ENCODE results near the gene HP. TPM values are rescaled to one million over a fixed set of nuclear protein-coding genes. Genes with fewer than 3 reads are reported as not detected.

Gene HP
- total RNA-seq, 1 experiment from 2014 or later = 18.1 TPM

DNA sequence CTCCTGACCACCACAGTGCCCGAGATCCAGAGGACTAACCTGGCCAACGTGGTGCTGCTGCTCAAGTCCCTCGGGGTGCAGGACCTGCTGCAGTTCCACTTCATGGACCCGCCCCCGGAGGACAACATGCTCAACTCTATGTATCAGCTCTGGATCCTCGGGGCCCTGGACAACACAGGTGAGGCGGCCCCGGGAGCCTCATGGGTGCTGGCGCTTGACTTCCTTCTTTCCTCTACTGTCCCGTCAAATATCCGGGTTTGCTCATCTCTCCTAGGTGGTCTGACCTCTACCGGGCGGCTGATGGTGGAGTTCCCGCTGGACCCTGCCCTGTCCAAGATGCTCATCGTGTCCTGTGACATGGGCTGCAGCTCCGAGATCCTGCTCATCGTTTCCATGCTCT, 53.1 kb downstream of the HP start:
- Histone ChIP-seq H4K20me1 (ENCODE audit: insufficient read depth) (no peaks in the 10 kb centered on the region), H3K4me3 (replicated peaks in 1 of 2; ENCODE audit: low read depth in 1 of 2, low read length in 2 of 2) (no peak overlapping the region), H2AFZ (ENCODE audit: low read depth, low read length, poor library complexity, severe bottlenecking) (no peak overlapping the region), H3K4me1 (ENCODE audit: control insufficient read depth in 1 of 2, insufficient read depth in 2 of 2, low read length in 2 of 2) (no peaks in the 10 kb centered on the region), H3K9ac (ENCODE audit: low read length) (no peak overlapping the region), H3K9me3 (ENCODE audit: control insufficient read depth in 1 of 2, insufficient read depth in 1 of 2, low read depth in 1 of 2, low read length in 2 of 2) (no peaks in the 10 kb centered on the region), H3K36me3 (ENCODE audit: control insufficient read depth in 1 of 2, insufficient read depth in 2 of 2, low read length in 2 of 2) (peaks cover 48 to 50% of the 10 kb centered on the region in 2 experiments), H3K9me2 (ENCODE audit: insufficient read depth) (no peaks in the 10 kb centered on the region), H3K27me3 (ENCODE audit: insufficient read depth, low read length) (no peaks in the 10 kb centered on the region), H3K4me2 (ENCODE audit: low read length) (no peak overlapping the region), H3K27ac (ENCODE audit: low read depth, low read length) (no peak overlapping the region), H3K79me2 (ENCODE audit: insufficient read depth, low read length) (no peaks in the 10 kb centered on the region)
- BruUV-seq (replicated peaks) = no TSS peak
- intact Hi-C loops (cut with micrococcal nuclease) = no loop called here
- no peak for DNase-seq (ENCODE audit: low read depth, low spot score)
- POLR2A ChIA-PET = no interaction called here
- CTCF ChIA-PET = no interaction called here
- RAD21 ChIA-PET (ENCODE audit: low non-redundant PET in 1 of 2, low total read pairs in 2 of 2, uncharacterized antibody in 2 of 2, unreplicated experiment in 2 of 2) = no interaction called here
- no peak for ATAC-seq
- TF ChIP-seq, protein P1, sequence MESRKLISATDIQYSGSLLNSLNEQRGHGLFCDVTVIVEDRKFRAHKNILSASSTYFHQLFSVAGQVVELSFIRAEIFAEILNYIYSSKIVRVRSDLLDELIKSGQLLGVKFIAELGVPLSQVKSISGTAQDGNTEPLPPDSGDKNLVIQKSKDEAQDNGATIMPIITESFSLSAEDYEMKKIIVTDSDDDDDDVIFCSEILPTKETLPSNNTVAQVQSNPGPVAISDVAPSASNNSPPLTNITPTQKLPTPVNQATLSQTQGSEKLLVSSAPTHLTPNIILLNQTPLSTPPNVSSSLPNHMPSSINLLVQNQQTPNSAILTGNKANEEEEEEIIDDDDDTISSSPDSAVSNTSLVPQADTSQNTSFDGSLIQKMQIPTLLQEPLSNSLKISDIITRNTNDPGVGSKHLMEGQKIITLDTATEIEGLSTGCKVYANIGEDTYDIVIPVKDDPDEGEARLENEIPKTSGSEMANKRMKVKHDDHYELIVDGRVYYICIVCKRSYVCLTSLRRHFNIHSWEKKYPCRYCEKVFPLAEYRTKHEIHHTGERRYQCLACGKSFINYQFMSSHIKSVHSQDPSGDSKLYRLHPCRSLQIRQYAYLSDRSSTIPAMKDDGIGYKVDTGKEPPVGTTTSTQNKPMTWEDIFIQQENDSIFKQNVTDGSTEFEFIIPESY (IDR thresholded peaks at IDR 0.05; ENCODE audit: extremely low read depth, insufficient replicate concordance, low read length) = no peak
- no peak for TF ChIP-seq JUND (IDR thresholded peaks at IDR 0.05)
- TF ChIP-seq SIN3A (IDR thresholded peaks at IDR 0.05; ENCODE audit: low read depth) = no peak
- TF ChIP-seq EGR1 (IDR thresholded peaks at IDR 0.05; ENCODE audit: low read depth) = no peak
- TF ChIP-seq POLR2A (IDR thresholded peaks at IDR 0.05; ENCODE audit: borderline replicate concordance, extremely low read depth, insufficient read depth, insufficient read length) = no peak
- TF ChIP-seq ZFX (IDR thresholded peaks at IDR 0.05) = no peak
- no peak for TF ChIP-seq SRF (IDR thresholded peaks at IDR 0.05; ENCODE audit: low read depth)
- TF ChIP-seq ELF1 (IDR thresholded peaks at IDR 0.05; ENCODE audit: borderline replicate concordance, low read depth) = no peak
- TF ChIP-seq, protein P2, sequence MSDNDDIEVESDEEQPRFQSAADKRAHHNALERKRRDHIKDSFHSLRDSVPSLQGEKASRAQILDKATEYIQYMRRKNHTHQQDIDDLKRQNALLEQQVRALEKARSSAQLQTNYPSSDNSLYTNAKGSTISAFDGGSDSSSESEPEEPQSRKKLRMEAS (IDR thresholded peaks at IDR 0.05) = no peak
- TF ChIP-seq ZNF274 (IDR thresholded peaks at IDR 0.05; ENCODE audit: low read depth, low read length) = no peak
